K562 (cell line): ENCODE results near the gene NTN1. TPM values are rescaled to one million over a fixed set of nuclear protein-coding genes. Genes with fewer than 3 reads are reported as not detected.

Experiments
- ATAC-seq: fragments of 200-7000 bp; cut with Tn5 transposase; 3 replicates; pipeline ENCODE4 v1.9.1; 2020; ENCODE audit warnings: moderate library complexity
- BruUV-seq: library from RNA; stranded (reverse); fragments of 400-500 nt; replicated peaks from 2 replicates; lab custom pipeline; 2021; lab: Mats Ljungman, UMichigan
- CTCF ChIA-PET: fragments of 300-600 bp; formaldehyde crosslinking; extraction: SDS; loops from one replicate; lab custom pipeline; 2021; ENCODE audit warnings: low intra/inter-chr PET ratio; lab: Yijun Ruan, JAX
- POLR2A ChIA-PET: fragments of 300-600, 350-650 bp; sonication (Branson Sonifier 250); formaldehyde crosslinking; extraction: SDS; loops from one replicate; lab custom pipeline; 2021; ENCODE audit warnings: antibody characterized with exemption, inconsistent platforms; lab: Yijun Ruan, JAX
- DNase-seq, 4 experiments: peaks; one replicate each; pipeline versions ENCODE4 v3.0.0 to v3.0.0-alpha.2; 2011 to 2018; ENCODE audit warnings: low spot score in 3 of 4, mixed read lengths in 3 of 4; ENCODE audit errors: extremely low read depth in 1 of 4
- FAIRE-seq: peaks from 2 replicates; lab custom pipeline; 2011; peaks lifted over from hg19 to GRCh38; lab: Jason Lieb, UNC
- H2AFZ ChIP-seq: 2 replicates; pipeline ENCODE4 v1.6.0; 2011; ENCODE audit warnings: low read depth, low read length, control low read depth, inconsistent platforms
- H3K27ac ChIP-seq: fragments of 200-600 bp; 3 replicates; pipeline ENCODE4 v1.8.0; 2011; ENCODE audit warnings: low read depth, mild to moderate bottlenecking, control low read depth, inconsistent platforms, low read length, moderate library complexity, mixed read lengths; ENCODE audit errors: extremely low read depth
- H3K27me3 ChIP-seq, 2 experiments: fragments of 300-600 bp in 1 of 2; 2 replicates in 1 of 2; 3 replicates in 1 of 2; pipeline versions ENCODE4 v1.6.0 to v1.8.0; 2011; ENCODE audit warnings: inconsistent platforms in 2 of 2, low read length in 2 of 2, mild to moderate bottlenecking in 1 of 2, mixed read lengths in 1 of 2, moderate library complexity in 1 of 2; ENCODE audit not compliant: control insufficient read depth in 2 of 2, insufficient read depth in 2 of 2
- H3K36me3 ChIP-seq: fragments of 300-600 bp; 3 replicates; pipeline ENCODE4 v1.8.0; 2011; ENCODE audit warnings: mild to moderate bottlenecking, low read length, inconsistent platforms; ENCODE audit not compliant: control insufficient read depth, insufficient read depth
- H3K4me1 ChIP-seq, 2 experiments: fragments of 200-600 bp in 1 of 2; replicated peaks in 1 of 2; 2 replicates in 1 of 2; 3 replicates in 1 of 2; pipeline versions ENCODE4 v1.5.1 to v1.8.0; 2011; ENCODE audit warnings: inconsistent platforms in 2 of 2, low read length in 2 of 2, mild to moderate bottlenecking in 1 of 2, mixed read lengths in 1 of 2, moderate library complexity in 1 of 2; ENCODE audit not compliant: control insufficient read depth in 2 of 2, insufficient read depth in 2 of 2
- H3K4me2 ChIP-seq: 2 replicates; pipeline ENCODE4 v1.6.1; 2011; ENCODE audit warnings: low read length, control low read depth, inconsistent platforms, mixed read lengths; ENCODE audit not compliant: insufficient read depth
- H3K4me3 ChIP-seq: fragments of 200-600 bp; sonication (generic), shearing (Covaris generic); 2 replicates; pipeline ENCODE4 v1.5.1; 2016; ENCODE audit warnings: control low read depth, inconsistent platforms
- H3K79me2 ChIP-seq: fragments of 200-600 bp; 3 replicates; pipeline ENCODE4 v1.8.0; 2011; ENCODE audit warnings: low read length, inconsistent platforms; ENCODE audit not compliant: control insufficient read depth, insufficient read depth
- H3K9ac ChIP-seq, 2 experiments: 2 replicates each; pipeline versions ENCODE4 v1.6.0 to v1.6.1; 2011; ENCODE audit warnings: low read depth in 2 of 2, low read length in 2 of 2, control low read depth in 1 of 2, inconsistent platforms in 1 of 2, mild to moderate bottlenecking in 1 of 2, mixed read lengths in 1 of 2; ENCODE audit not compliant: insufficient read depth in 1 of 2
- H3K9me1 ChIP-seq: one replicate; pipeline ENCODE4 v1.6.0; 2011; ENCODE audit warnings: inconsistent platforms, mild to moderate bottlenecking, low read length, moderate library complexity; ENCODE audit not compliant: control insufficient read depth, insufficient read depth
- H3K9me3 ChIP-seq: replicated peaks from 2 replicates; pipeline ENCODE4 v1.5.1; 2011; ENCODE audit warnings: low read depth, low read length, inconsistent platforms; ENCODE audit not compliant: control insufficient read depth, insufficient read depth
- H4K20me1 ChIP-seq: replicated peaks from 2 replicates; pipeline ENCODE4 v1.6.1; 2011; ENCODE audit warnings: low read length, inconsistent platforms, mixed read lengths; ENCODE audit not compliant: control insufficient read depth, insufficient read depth
- ADNP ChIP-seq: fragments of 200-800 bp; sonication (Bioruptor generic); IDR thresholded peaks from 2 replicates; pipeline ENCODE4 v1.6.1; 2016; ENCODE audit warnings: missing genetic modification characterization, missing compliant biosample characterization
- AFF4 ChIP-seq: sonication (generic); formaldehyde crosslinking; IDR thresholded peaks from 2 replicates; pipeline ENCODE4 v1.8.0; 2023; ENCODE audit warnings: mild to moderate bottlenecking, missing genetic modification reagents
- E2F8 ChIP-seq: fragments of 450-650 bp; IDR thresholded peaks from 2 replicates; pipeline ENCODE4 v1.7.1; 2018; ENCODE audit warnings: mild to moderate bottlenecking, low read depth; ENCODE audit not compliant: partially characterized antibody
- FOSL1 ChIP-seq: fragments of 200-800 bp; sonication (Bioruptor generic); conservative IDR thresholded peaks from 2 replicates; pipeline ENCODE4 v1.6.1; 2016; ENCODE audit warnings: missing genetic modification characterization, missing compliant biosample characterization
- HNRNPK ChIP-seq: fragments of 200-400 bp; formaldehyde crosslinking; IDR thresholded peaks from one replicate; pipeline ENCODE4 v1.6.1; 2018; ENCODE audit warnings: mild to moderate bottlenecking, low read depth, low read length; ENCODE audit not compliant: poor library complexity, severe bottlenecking
- MTA3 ChIP-seq: fragments of 450-650 bp; formaldehyde crosslinking; IDR thresholded peaks from 2 replicates; pipeline ENCODE4 v1.6.1; 2017; ENCODE audit warnings: mild to moderate bottlenecking, borderline replicate concordance
- MTF1 ChIP-seq: fragments of 250-450 bp; sonication (Bioruptor Pico); IDR thresholded peaks from 2 replicates; pipeline ENCODE4 v1.9.0; 2021; ENCODE audit warnings: moderate library complexity, mild to moderate bottlenecking, inconsistent platforms, borderline replicate concordance
- PHF8 ChIP-seq: fragments of 200-600 bp; sonication (generic); IDR thresholded peaks from 2 replicates; pipeline ENCODE4 v1.6.1; 2012; ENCODE audit warnings: mixed run types, mild to moderate bottlenecking, inconsistent platforms, low read length, moderate library complexity, borderline replicate concordance
- PURB ChIP-seq: sonication (generic); formaldehyde crosslinking; IDR thresholded peaks from 2 replicates; pipeline ENCODE4 v1.9.0; 2021; ENCODE audit warnings: low read depth, mild to moderate bottlenecking, missing genetic modification reagents
- RBM25 ChIP-seq: fragments of 200-400 bp; formaldehyde crosslinking; IDR thresholded peaks from 2 replicates; pipeline ENCODE4 v1.6.1; 2018; ENCODE audit warnings: low read length, low read depth, moderate library complexity; ENCODE audit not compliant: severe bottlenecking
- RHOXF2B ChIP-seq: fragments of 250-450 bp; sonication (Bioruptor Pico); conservative IDR thresholded peaks from 2 replicates; pipeline ENCODE4 v1.5.1; 2021
- RNF219 ChIP-seq: fragments of 250-450 bp; sonication (Bioruptor Pico); IDR thresholded peaks from 2 replicates; pipeline ENCODE4 v1.5.0; 2022; ENCODE audit warnings: mild to moderate bottlenecking
- TEAD1 ChIP-seq, 2 experiments: fragments of 450-650 bp in 1 of 2; sonication (generic) in 1 of 2; formaldehyde crosslinking; IDR thresholded peaks; 2 replicates each; pipeline versions ENCODE4 v1.4.0 to v1.8.0; 2020 to 2022; ENCODE audit warnings: mild to moderate bottlenecking in 2 of 2, missing genetic modification reagents in 1 of 2
- ZC3H4 ChIP-seq: sonication (generic); formaldehyde crosslinking; IDR thresholded peaks from 2 replicates; pipeline ENCODE4 v1.9.0; 2021; ENCODE audit warnings: missing genetic modification reagents, borderline replicate concordance
- ZNF184 ChIP-seq: sonication (generic); formaldehyde crosslinking; IDR thresholded peaks from 2 replicates; pipeline ENCODE4 v1.5.0; 2020; ENCODE audit warnings: missing genetic modification reagents
- WGBS: fragments of 100-300 bp; shearing (Covaris generic); methylation state at CpG from one replicate; pipeline ENCODE4 v1.1.6; 2016; ENCODE audit warnings: low coverage, mixed read lengths; ENCODE audit not compliant: insufficient coverage; ENCODE audit errors: missing lambda C conversion rate; 5-methylcytosine and 5-hydroxymethylcytosine counted together
- in situ Hi-C: fragments of 300-500 bp; cut with MboI; formaldehyde crosslinking; loops from 4 replicates; pipeline ENCODE4 v1.15.0; 2018; ENCODE audit warnings: inconsistent platforms, mixed read lengths
- intact Hi-C: fragments of 100-400 bp; cut with micrococcal nuclease; formaldehyde crosslinking; loops from 2 replicates; pipeline ENCODE4 v1.14.2; 2022
- polyA plus RNA-seq, 8 experiments: library from polyadenylated mRNA; depleted of rRNA in 4 of 8; stranded (reverse) in 5 of 8; unstranded in 3 of 8; fragments of >200 nt; fragmentation: Nextera tagmentation in 2 of 8; fragmentation: Illumina TruSeq in 1 of 8; extraction: Ambion mirVana in 2 of 8; extraction: Trizol in 1 of 8; gene quantifications; 2 replicates each; pipeline versions ENCODE4 v1.2.1 to v1.2.3, GENCODE V29; 2011 to 2014; ENCODE audit warnings: inconsistent platforms in 1 of 8, missing spikeins in 1 of 8
- total RNA-seq, 7 experiments: library from RNA; depleted of rRNA in 6 of 7; stranded (reverse); fragments of >200 nt in 6 of 7; fragmentation: Illumina TruSeq in 2 of 7; extraction: Trizol in 2 of 7; gene quantifications; 2 replicates each; pipeline versions ENCODE4 v1.2.1 to v1.2.3, GENCODE V29; 2011 to 2021; ENCODE audit warnings: low replicate concordance in 1 of 7

NTN1 gene
- total and polyA plus RNA-seq, 9 of the 15 experiments (the other 6 are each of a cell fraction or from before 2014, with no cell fraction given) = 0.02 TPM; not detected in 8

- Histone ChIP-seq H3K27ac (no peak overlapping the region), H3K27me3 (peaks cover 0 to 5% of the 10 kb centered on the region in 2 experiments; a peak in 1 of 5 replicates), H3K79me2 (no peaks in the 10 kb centered on the region), H2AFZ (no peak overlapping the region), H3K9me1 (no peaks in the 10 kb centered on the region), H3K36me3 (no peaks in the 10 kb centered on the region), H3K4me3 (no peak overlapping the region), H3K9ac (no peak overlapping the region), H3K4me2 (no peak overlapping the region), H3K9me3 (no peaks in the 10 kb centered on the region), H3K4me1 (no peaks in the 10 kb centered on the region), H4K20me1 (no peaks in the 10 kb centered on the region)
- intact Hi-C loops (no loop called here), in situ Hi-C loops (no loop called here)
- no peak for FAIRE-seq
- WGBS = 0% methylated on average over 6 of the region's 6 CpGs
- no peak for ATAC-seq
- no TSS peak for BruUV-seq
- POLR2A ChIA-PET = no interaction called here
- no peak for DNase-seq
- CTCF ChIA-PET = no interaction called here
- TF ChIP-seq AFF4 (no peak), RNF219 (CRISPR knock-in tag) (no peak), PHF8 (no peak), HNRNPK (no peak), ZC3H4 (CRISPR knock-in tag) (no peak), E2F8 (no peak), PURB (CRISPR knock-in tag) (no peak), FOSL1 (no peak), ZNF184 (CRISPR knock-in tag) (no peak), RHOXF2B (CRISPR knock-in tag) (no peak), RBM25 (no peak), ADNP (tag) (no peak), TEAD1 (CRISPR knock-in tag; IDR thresholded peaks at IDR 0.05) (no peak), MTA3 (no peak), MTF1 (no peak)
Observed at GRCh38 chr17:9170853-9171252, 149.5 kb downstream of the NTN1 start.
